ENCODE data around the gene TMEM217. TPM values are rescaled to one million over a fixed set of nuclear protein-coding genes. Genes with fewer than 3 reads are reported as not detected.

The TMEM217 gene
- total RNA-seq, 1 experiment from 2014 or later = 0.73 TPM

DNA sequence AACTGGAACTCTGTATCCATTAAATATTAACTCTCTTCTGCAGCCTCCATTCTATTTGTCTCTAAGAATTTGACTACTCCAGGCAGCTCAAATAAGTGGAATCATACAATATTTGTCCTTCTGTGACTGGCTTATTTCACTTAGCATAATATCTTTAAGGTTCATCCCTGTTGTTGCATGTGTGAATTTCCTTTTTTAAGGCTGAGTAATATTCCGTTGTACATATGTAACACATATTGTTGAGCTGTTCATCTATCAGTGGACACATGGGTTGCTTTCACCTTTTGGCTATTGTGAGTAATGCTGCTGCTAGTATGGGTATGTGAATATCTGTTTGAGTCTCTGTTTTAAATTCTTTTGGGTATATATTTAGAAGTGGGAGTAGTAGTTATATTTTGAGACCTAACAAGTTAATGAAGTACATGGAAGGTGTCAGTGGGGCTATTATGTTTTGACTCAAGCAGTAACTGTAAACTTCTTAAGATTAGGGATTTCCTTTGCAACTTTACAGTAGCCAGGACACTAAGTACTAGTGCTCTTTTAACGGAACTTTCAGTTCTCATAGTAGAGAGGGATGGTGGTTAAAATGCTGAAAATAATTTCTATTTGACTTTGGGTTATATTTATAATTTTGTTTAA lies 29.7 kb upstream of the TMEM217 start:
- no peaks in the 10 kb centered on the region for H3K27me3 ChIP-seq
- no peak for DNase-seq
- H3K4me3 ChIP-seq = no peak overlapping the region
- H3K36me3 ChIP-seq = peaks cover 26% of the 10 kb centered on the region
- H3K9me3 ChIP-seq (replicated peaks) = no peaks in the 10 kb centered on the region
- H3K4me1 ChIP-seq = peaks cover 6% of the 10 kb centered on the region; the same call in 1 of the 2 replicates
- H3K27ac ChIP-seq = no peak overlapping the region

- no peak overlapping the region for H3K27ac ChIP-seq
- no peaks in the 10 kb centered on the region for H3K9me3 ChIP-seq (replicated peaks)
- H3K4me1 ChIP-seq = peaks cover 6% of the 10 kb centered on the region; the same call in 1 of the 2 replicates
- DNase-seq = no peak
- H3K36me3 ChIP-seq = peaks cover 20% of the 10 kb centered on the region; the same call in 1 of the 2 replicates
- H3K4me3 ChIP-seq = no peak overlapping the region
- no peaks in the 10 kb centered on the region for H3K27me3 ChIP-seq
Observed at GRCh38 chr6:37285861-37286311, 27.9 kb upstream of the TMEM217 start.

- Histone ChIP-seq H3K27me3 (no peaks in the 10 kb centered on the region), H3K9me3 (replicated peaks) (no peaks in the 10 kb centered on the region), H3K4me3 (no peak overlapping the region), H3K27ac (no peak overlapping the region), H3K4me1 (peaks cover 2% of the 10 kb centered on the region; the same call in 1 of the 2 replicates), H3K36me3 (peaks cover 20% of the 10 kb centered on the region; the same call in 1 of the 2 replicates)
- no peak for DNase-seq
Observed at GRCh38 chr6:37284781-37285180, 26.8 kb upstream of the TMEM217 start.

GRCh38 chr6:37283671-37284151 lies 25.8 kb upstream of the TMEM217 start:
- Histone ChIP-seq H3K9me3 (replicated peaks) (no peaks in the 10 kb centered on the region), H3K4me3 (no peak overlapping the region), H3K4me1 (no peaks in the 10 kb centered on the region), H3K27me3 (no peaks in the 10 kb centered on the region), H3K27ac (no peak overlapping the region), H3K36me3 (peaks cover 23% of the 10 kb centered on the region; the same call in 1 of the 2 replicates)
- DNase-seq = no peak

DNA sequence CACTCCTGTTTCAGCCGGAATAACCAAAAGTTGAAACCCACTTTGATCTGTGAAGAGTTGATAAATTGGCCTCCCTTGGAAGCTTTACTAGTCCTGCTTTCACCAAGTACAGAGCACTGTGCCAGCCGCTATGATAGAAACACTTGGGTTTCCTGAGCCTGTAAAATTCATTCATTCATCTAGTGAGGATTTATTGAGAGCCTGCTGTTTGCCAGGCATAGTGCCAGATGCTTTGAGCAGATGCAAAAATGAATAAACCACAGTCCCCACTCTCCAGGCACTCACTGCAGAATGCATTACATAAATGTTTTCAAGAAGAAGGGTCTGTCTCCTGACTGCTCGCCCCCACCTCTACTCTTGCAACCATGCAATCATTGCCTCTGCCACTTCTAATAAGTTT lies 25.3 kb upstream of the TMEM217 start:
- Histone ChIP-seq H3K4me1 (no peaks in the 10 kb centered on the region), H3K27ac (no peak overlapping the region), H3K4me3 (no peak overlapping the region), H3K9me3 (replicated peaks) (no peaks in the 10 kb centered on the region), H3K27me3 (no peaks in the 10 kb centered on the region), H3K36me3 (peaks cover 23% of the 10 kb centered on the region; the same call in 1 of the 2 replicates)
- no peak for DNase-seq

DNA sequence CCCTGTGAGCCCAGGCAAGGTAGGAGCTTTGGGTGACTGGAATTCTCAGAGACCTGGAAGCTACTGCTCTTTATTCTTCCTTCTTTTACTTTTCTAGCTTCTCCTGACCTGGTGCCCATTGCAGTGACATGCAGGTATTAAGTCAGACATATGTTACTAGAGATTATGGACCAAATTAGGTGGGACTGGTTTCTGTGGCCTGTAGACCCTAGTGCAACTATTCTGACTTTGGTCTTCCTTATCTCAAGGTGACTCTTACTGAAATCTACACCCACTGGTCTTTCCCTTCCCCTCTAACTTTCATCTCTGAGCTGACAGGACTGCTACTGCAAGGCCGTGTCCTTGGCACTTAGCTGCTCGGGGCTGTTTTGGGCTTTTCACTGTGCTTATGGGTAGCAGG lies 24.4 kb upstream of the TMEM217 start:
- no peak for DNase-seq
- H3K27ac ChIP-seq = no peak overlapping the region
- H3K27me3 ChIP-seq = no peaks in the 10 kb centered on the region
- H3K4me1 ChIP-seq = no peaks in the 10 kb centered on the region
- no peak overlapping the region for H3K4me3 ChIP-seq
- no peaks in the 10 kb centered on the region for H3K9me3 ChIP-seq (replicated peaks)
- peaks cover 17% of the 10 kb centered on the region; the same call in 1 of the 2 replicates for H3K36me3 ChIP-seq

GRCh38 chr6:37280162-37280887 lies 22.4 kb upstream of the TMEM217 start:
- peaks cover 7% of the 10 kb centered on the region; the same call in 1 of the 2 replicates for H3K36me3 ChIP-seq
- no peak overlapping the region for H3K4me3 ChIP-seq
- no peaks in the 10 kb centered on the region for H3K27me3 ChIP-seq
- no peak overlapping the region for H3K27ac ChIP-seq
- H3K9me3 ChIP-seq (replicated peaks) = no peaks in the 10 kb centered on the region
- H3K4me1 ChIP-seq = no peaks in the 10 kb centered on the region
- DNase-seq = no peak

DNA sequence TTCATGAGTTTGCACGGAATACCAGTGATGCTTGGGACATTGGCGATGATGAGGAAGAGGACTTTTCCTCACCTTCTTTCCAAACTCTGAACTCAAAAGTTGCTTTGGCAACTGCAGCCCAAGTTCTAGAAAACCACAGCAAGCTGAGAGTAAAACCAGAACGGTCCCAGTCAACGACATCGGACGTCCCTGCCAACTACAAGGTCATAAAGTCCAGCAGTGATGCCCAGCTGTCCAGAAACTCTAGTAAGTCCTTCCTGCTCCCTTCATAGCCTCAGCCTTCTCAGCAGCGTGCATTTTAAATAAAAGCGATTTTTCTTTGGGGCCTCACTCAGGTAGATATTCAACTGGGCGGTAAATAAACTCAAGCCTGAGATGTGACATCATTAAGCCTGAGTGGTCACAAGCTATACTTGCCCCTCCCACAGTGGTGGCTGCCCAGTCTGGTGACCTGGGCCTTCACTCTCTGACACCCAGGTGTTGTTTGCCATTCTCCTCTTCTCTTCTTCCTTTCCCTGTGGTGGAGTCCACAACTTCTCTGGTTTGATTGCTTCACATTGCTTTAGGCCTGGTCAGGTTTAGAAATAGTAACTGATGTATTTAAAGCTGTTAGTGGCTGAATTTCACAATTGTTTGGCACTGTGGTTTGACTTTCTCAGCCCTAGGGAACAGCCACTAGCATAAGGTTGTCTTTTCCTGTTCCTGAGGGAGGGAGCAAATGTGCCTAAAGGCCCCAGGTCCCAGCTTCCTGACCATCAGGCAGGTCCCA lies 21.6 kb upstream of the TMEM217 start:
- DNase-seq = no peak
- Histone ChIP-seq H3K4me3 (no peak overlapping the region), H3K27ac (no peak overlapping the region), H3K9me3 (replicated peaks) (no peaks in the 10 kb centered on the region), H3K27me3 (no peaks in the 10 kb centered on the region), H3K36me3 (peaks cover 5% of the 10 kb centered on the region; the same call in 1 of the 2 replicates), H3K4me1 (no peaks in the 10 kb centered on the region)

GRCh38 chr6:37277001-37277409 lies 19.1 kb upstream of the TMEM217 start:
- no peaks in the 10 kb centered on the region for H3K4me1 ChIP-seq
- no peaks in the 10 kb centered on the region for H3K9me3 ChIP-seq (replicated peaks)
- DNase-seq = no peak
- peaks cover 3% of the 10 kb centered on the region; the same call in 1 of the 2 replicates for H3K36me3 ChIP-seq
- no peaks in the 10 kb centered on the region for H3K27me3 ChIP-seq
- no peak overlapping the region for H3K4me3 ChIP-seq
- no peak overlapping the region for H3K27ac ChIP-seq

GRCh38 chr6:37275350-37275749 lies 17.4 kb upstream of the TMEM217 start:
- H3K36me3 ChIP-seq = 0 out of 2 replicates have a peak, but pooled peaks cover 3% of the 10 kb centered on the region
- H3K4me3 ChIP-seq = no peak overlapping the region
- no peaks in the 10 kb centered on the region for H3K4me1 ChIP-seq
- no peak overlapping the region for H3K27ac ChIP-seq
- H3K9me3 ChIP-seq (replicated peaks) = no peaks in the 10 kb centered on the region
- DNase-seq = no peak
- no peaks in the 10 kb centered on the region for H3K27me3 ChIP-seq

DNA sequence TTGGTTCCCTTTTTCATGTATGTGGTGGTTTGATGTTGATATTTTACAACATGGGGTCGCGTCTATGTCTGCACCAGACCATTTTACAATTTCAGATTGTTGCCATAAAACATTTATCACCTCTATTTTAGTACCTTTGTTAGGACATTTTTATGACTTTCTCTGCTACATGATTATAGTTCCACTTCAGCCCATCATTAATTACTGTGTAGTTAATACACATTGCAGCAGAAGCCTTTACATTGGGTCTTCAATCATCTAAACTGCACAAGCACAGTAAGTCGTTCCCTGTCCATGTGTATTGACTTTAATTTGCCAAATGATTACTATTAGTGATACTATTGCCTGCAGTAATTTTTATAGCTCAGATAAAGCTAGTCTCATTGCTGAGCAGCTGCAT lies 15.7 kb upstream of the TMEM217 start:
- Histone ChIP-seq H3K27ac (no peak overlapping the region), H3K4me3 (no peak overlapping the region), H3K9me3 (replicated peaks) (no peaks in the 10 kb centered on the region), H3K4me1 (no peaks in the 10 kb centered on the region), H3K27me3 (no peaks in the 10 kb centered on the region), H3K36me3 (peaks cover 4% of the 10 kb centered on the region)
- DNase-seq = no peak

GRCh38 chr6:37272834-37273566 lies 15.1 kb upstream of the TMEM217 start:
- H3K9me3 ChIP-seq (replicated peaks) = no peaks in the 10 kb centered on the region
- H3K27ac ChIP-seq = no peak overlapping the region
- no peaks in the 10 kb centered on the region for H3K27me3 ChIP-seq
- DNase-seq = no peak
- no peaks in the 10 kb centered on the region for H3K4me1 ChIP-seq
- peaks cover 4% of the 10 kb centered on the region for H3K36me3 ChIP-seq
- H3K4me3 ChIP-seq = no peak overlapping the region

DNA sequence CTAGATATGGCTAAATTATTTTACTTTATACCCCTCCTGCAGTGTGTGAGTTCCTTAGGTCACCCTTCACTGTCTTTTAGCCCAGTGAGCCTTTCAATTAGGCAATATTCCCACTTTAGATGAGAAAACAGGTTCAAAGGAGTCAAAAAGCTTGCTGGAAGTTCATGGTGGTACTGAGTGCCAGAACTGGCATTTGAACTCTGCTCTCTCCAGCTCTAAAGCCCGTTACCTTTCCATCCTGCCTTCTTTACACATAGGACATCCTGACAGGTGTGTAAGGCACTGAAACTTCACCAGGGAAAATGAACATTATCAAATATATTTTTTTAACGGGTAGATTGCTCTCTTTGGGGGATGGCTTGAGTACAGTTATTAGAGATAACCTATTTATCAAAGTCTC lies 11.2 kb upstream of the TMEM217 start:
- no peak for DNase-seq
- Histone ChIP-seq H3K4me3 (no peak overlapping the region), H3K4me1 (no peaks in the 10 kb centered on the region), H3K36me3 (peaks cover 4% of the 10 kb centered on the region), H3K9me3 (replicated peaks) (no peaks in the 10 kb centered on the region), H3K27ac (no peak overlapping the region), H3K27me3 (no peaks in the 10 kb centered on the region)

DNA sequence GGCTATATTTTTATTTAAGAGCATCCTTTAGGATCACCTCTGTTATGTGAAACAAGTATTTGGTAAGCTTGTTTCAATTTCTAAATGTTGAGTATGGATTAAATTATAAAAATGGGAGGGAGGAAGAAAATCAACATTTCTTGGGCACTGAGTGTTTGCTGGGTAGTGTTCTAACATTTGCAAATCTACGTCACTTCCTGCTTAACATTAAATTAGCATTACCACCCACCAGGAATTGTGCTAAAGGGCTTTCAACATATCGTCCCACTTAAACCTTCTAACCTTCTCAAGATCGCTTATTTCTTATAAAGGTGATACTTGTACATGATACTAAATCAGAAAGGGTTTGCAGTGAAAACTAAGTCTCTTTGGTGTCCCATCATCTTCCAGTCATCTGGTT lies 7.9 kb upstream of the TMEM217 start:
- Histone ChIP-seq H3K27ac (no peak overlapping the region), H3K4me1 (no peaks in the 10 kb centered on the region), H3K9me3 (replicated peaks) (no peaks in the 10 kb centered on the region), H3K36me3 (peaks cover 4% of the 10 kb centered on the region), H3K27me3 (no peaks in the 10 kb centered on the region), H3K4me3 (no peak overlapping the region)
- DNase-seq = no peak
